ENCODE measurements around the gene RALGPS1. TPM values are rescaled to one million over a fixed set of nuclear protein-coding genes. Genes with fewer than 3 reads are reported as not detected.

The RALGPS1 gene
- total RNA-seq, 1 experiment from 2014 or later = 18.6 TPM

DNA sequence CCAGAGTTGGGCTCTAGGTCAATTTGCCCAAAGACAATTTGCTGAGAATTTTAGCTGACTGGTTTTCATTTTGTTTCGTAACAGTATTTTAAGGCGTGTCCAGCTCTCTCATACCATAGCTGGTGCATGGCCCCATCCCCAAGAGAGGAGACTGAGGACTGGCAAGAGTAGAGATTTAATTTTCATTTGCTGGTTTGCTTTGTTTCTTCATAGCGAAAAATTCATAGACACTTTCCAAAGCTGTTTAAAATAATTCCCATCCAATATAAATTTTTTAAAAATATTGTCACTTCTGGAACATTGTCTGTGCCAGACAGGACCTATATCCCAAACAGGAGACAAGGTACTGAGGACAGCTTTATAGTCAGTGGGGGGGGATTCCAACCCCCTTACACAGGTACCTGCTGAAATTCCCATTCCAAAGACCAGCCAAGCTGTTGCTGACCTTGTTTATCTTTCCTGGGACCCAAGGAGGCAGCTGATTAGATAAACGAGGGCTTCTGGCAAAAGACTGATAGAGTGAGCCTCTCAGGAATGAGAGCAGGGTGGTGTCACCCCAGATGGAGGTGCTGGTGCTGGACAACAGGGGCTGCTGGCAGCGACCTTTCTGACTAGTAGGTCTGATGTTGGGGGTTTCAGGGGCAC, 214.6 kb downstream of the RALGPS1 start:
- H3K9me3 ChIP-seq (ENCODE audit: control insufficient read depth, low read depth, low read length) = no peaks in the 10 kb centered on the region
- no peaks in the 10 kb centered on the region for H3K27me3 ChIP-seq (ENCODE audit: insufficient read depth, low read length)
- no peaks in the 10 kb centered on the region for H3K79me2 ChIP-seq (ENCODE audit: insufficient read depth, low read length)
- TF ChIP-seq, protein P1, sequence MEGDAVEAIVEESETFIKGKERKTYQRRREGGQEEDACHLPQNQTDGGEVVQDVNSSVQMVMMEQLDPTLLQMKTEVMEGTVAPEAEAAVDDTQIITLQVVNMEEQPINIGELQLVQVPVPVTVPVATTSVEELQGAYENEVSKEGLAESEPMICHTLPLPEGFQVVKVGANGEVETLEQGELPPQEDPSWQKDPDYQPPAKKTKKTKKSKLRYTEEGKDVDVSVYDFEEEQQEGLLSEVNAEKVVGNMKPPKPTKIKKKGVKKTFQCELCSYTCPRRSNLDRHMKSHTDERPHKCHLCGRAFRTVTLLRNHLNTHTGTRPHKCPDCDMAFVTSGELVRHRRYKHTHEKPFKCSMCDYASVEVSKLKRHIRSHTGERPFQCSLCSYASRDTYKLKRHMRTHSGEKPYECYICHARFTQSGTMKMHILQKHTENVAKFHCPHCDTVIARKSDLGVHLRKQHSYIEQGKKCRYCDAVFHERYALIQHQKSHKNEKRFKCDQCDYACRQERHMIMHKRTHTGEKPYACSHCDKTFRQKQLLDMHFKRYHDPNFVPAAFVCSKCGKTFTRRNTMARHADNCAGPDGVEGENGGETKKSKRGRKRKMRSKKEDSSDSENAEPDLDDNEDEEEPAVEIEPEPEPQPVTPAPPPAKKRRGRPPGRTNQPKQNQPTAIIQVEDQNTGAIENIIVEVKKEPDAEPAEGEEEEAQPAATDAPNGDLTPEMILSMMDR (conservative IDR thresholded peaks at IDR 0.05) = no peak
- H3T11ph ChIP-seq (ENCODE audit: low read length) = no peak overlapping the region
- H3K4me3 Mint-ChIP-seq = no peak overlapping the region
- no peak overlapping the region for H3K14ac ChIP-seq (ENCODE audit: insufficient read depth, low read length)
- no peaks in the 10 kb centered on the region for H3K36me3 Mint-ChIP-seq (ENCODE audit: insufficient read depth in 1 of 3, low read depth in 3 of 3)
- H3K27ac Mint-ChIP-seq = no peak overlapping the region
- no peak overlapping the region for H2AK5ac ChIP-seq (ENCODE audit: insufficient read length, low read length)
- H4K91ac ChIP-seq (ENCODE audit: insufficient read length, low read depth, low read length) = no peak overlapping the region
- H2BK20ac ChIP-seq (ENCODE audit: low read depth, low read length, poor library complexity, severe bottlenecking) = no peak overlapping the region
- H3K9me3 Mint-ChIP-seq = no peaks in the 10 kb centered on the region; a peak in 2 of 5 replicates
- WGBS (ENCODE audit: extremely low coverage, insufficient read length, low lambda C conversion rate) = no CpG with 5 or more reads among the region's 5 CpGs
- no peak overlapping the region for H4K5ac ChIP-seq (ENCODE audit: insufficient read length, low read depth, low read length)
- H3K9ac ChIP-seq (ENCODE audit: extremely low read depth, insufficient read length, low read length) = no peak overlapping the region
- H2AFZ ChIP-seq (ENCODE audit: low read length) = no peak overlapping the region
- H3K4me2 ChIP-seq (ENCODE audit: insufficient read depth, insufficient read length, low read length) = no peak overlapping the region
- peaks cover 4% of the 10 kb centered on the region for H3K27me3 Mint-ChIP-seq (ENCODE audit: low read depth)
- no peaks in the 10 kb centered on the region for H3K23me2 ChIP-seq (ENCODE audit: insufficient read length, low read depth, low read length, poor library complexity, severe bottlenecking)
- DNase-seq = no peak
- no peak overlapping the region for H3K4ac ChIP-seq (ENCODE audit: low read depth, low read length)
- H3K27ac ChIP-seq (ENCODE audit: insufficient read length, low read depth, low read length) = no peak overlapping the region
- no peak overlapping the region for H2BK12ac ChIP-seq (ENCODE audit: insufficient read length, low read depth, low read length)
- H2BK15ac ChIP-seq (ENCODE audit: low read depth, low read length) = no peak overlapping the region
- no peaks in the 10 kb centered on the region for H3K79me1 ChIP-seq (ENCODE audit: insufficient read depth, low read depth, low read length, poor library complexity, severe bottlenecking)
- no peak overlapping the region for H3K23ac ChIP-seq (ENCODE audit: insufficient read length, low read depth, low read length)
- peaks cover 32% of the 10 kb centered on the region in 2 experiments for H3K4me1 Mint-ChIP-seq
- no peak overlapping the region for H4K8ac ChIP-seq (replicated peaks; ENCODE audit: insufficient read length, low read depth, low read length)
- no peak overlapping the region for H2BK5ac ChIP-seq (ENCODE audit: insufficient read length, low read length)
- no peaks in the 10 kb centered on the region for H4K20me1 ChIP-seq (ENCODE audit: control insufficient read depth, insufficient read depth, insufficient read length)
- H3K18ac ChIP-seq (ENCODE audit: insufficient read length, low read depth, low read length) = no peak overlapping the region
- H2BK120ac ChIP-seq (ENCODE audit: low read depth, low read length, poor library complexity, severe bottlenecking) = no peak overlapping the region
- H3K56ac ChIP-seq (ENCODE audit: insufficient read length, low read depth, low read length) = no peak overlapping the region
- H3K4me1 ChIP-seq (ENCODE audit: insufficient read depth, low read length) = peaks cover 2% of the 10 kb centered on the region; the same call in 1 of the 2 replicates

Data from H9 (cell line).